ENCODE data around the gene RENBP. TPM values are rescaled to one million over a fixed set of nuclear protein-coding genes. Genes with fewer than 3 reads are reported as not detected.

RENBP gene
- polyA plus RNA-seq, 1 of the 3 experiments (the other 2 are of a cell fraction) = 0.90 TPM

DNA sequence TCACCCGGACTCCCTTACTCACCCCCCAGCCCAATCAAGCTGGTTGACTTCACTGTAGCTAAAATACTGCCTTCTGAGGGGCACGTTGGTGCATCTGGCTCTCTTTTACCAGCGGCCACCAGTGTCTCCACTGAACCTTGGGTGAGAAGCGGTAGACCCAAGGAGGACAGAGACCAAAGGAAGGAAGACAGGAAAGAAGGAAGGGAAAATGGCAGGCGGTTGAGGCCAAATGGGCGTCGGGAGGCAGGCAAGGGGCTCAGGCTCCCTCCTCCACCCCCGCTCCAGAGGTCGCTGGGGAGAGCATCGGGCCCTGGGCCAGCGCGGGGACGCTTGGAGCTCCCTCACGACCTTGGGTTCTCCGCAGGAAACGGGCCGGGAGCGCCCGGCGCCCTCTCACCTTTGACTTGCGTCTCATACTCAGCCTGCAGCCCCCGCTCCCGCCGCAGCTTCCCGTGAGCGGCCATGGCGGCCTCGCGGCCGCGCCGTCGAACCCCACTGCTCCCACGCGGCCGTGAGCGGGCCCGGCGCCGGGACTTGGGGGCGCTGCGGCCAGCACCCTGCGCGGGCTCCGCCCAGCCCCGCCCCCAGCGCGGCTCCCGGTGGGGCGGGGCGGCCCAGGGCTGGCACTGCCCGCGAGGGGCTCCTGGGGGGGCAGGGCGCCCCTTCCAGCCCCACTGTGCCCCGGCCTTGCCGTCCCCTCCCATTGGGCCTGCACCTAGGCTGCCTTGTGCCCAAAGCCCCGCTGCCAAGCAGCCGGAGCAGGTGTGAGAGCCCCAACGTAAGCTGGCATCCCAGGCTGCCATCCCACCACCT is 18.5 kb downstream of the RENBP start, which contains the start of gene ARHGAP4:
Gene ARHGAP4, minus strand, starts transcription at position 526 of the 813 bp plus-strand sequence. Its CDS starts 62 bp downstream, at position 464.
- peak within 1 kb of the TSS; percentile 71 to 94 for H3K4me3 ChIP-seq (ENCODE audit: low read depth in 2 of 2, low read length in 1 of 2)
- peaks cover 19% of the 10 kb centered on the region for H3F3A ChIP-seq (replicated peaks; ENCODE audit: insufficient read depth)
- peak within 1 kb of the TSS; percentile 97 for H3K27ac ChIP-seq (ENCODE audit: low read depth in 2 of 2, low read length in 1 of 2)
- TF ChIP-seq FOSL2 (IDR thresholded peaks at IDR 0.05; ENCODE audit: borderline replicate concordance, low read depth) = no peak
- no peak for TF ChIP-seq EZH2phosphoT487 (IDR thresholded peaks at IDR 0.05; ENCODE audit: borderline replicate concordance, low read depth)
- no peak for TF ChIP-seq USF2 (IDR thresholded peaks at IDR 0.05; ENCODE audit: borderline replicate concordance, low read depth, low read length)
- no peak for TF ChIP-seq MAX (IDR thresholded peaks at IDR 0.05; ENCODE audit: low read depth)
- ChIA-PET POLR2A (interaction anchor here (0.9 to 2.0 kb wide), 3 partner anchors 8 to 18 kb away, joined by 3 to 9 read pairs (median 6); partner anchors contain the start of genes NAA10 and RENBP), CTCF (interaction anchor here (0.5 to 16.7 kb wide), 7 partner anchors 9 to 324 kb away, joined by 3 to 271 read pairs (median 3); partner anchors contain the start of genes NAA10 and RENBP)
- peaks cover 8% of the 10 kb centered on the region; the same call in 1 of the 2 replicates for H3K27me3 ChIP-seq (ENCODE audit: insufficient read depth)
- peak within 1 kb of the TSS; percentile 99 for H3K4me2 ChIP-seq
- no peaks in the 10 kb centered on the region for H3K9me2 ChIP-seq
- no peak within 1 kb of the TSS for H2AFZ ChIP-seq (ENCODE audit: low read depth)
- peaks cover 0 to 17% of the 10 kb centered on the region in 2 experiments for H3K36me3 ChIP-seq (replicated peaks in 1 of 2; ENCODE audit: control insufficient read depth in 1 of 2, insufficient read depth in 2 of 2, low read length in 1 of 2)
- 73% methylated on average over 22 of the region's 59 CpGs for WGBS (ENCODE audit: low lambda C conversion rate)
- DNase-seq = no peak
- H3K4me1 ChIP-seq (ENCODE audit: control insufficient read depth in 1 of 2, insufficient read depth in 2 of 2, low read depth in 1 of 2, low read length in 1 of 2) = peaks cover 0 to 71% of the 10 kb centered on the region in 2 experiments; a peak in 1 of 4 replicates
- no peaks in the 10 kb centered on the region for H3K9me3 ChIP-seq
- no peaks in the 10 kb centered on the region for H3K79me2 ChIP-seq (ENCODE audit: insufficient read depth)
- H4K20me1 ChIP-seq (ENCODE audit: insufficient read depth) = peaks cover 10% of the 10 kb centered on the region
- peak within 1 kb of the TSS; percentile 99; the same call in 1 of the 2 replicates for H3K9ac ChIP-seq

DNA sequence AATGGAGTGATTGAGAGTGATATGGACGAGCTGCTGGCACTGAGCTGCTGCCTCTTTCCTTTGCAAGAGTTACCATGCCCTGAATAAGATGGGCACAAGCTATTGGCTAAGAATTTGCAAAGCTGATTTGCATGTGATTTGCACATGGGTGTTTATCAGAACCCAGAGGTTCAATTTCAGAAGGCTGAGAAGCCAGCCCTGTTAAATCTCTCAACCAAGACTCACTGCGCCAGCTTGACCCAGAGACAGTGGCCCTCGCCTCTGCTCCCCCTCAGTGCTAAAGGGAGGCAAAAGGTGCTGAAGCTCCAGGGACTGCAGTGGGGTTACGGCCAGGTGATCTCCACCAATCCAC is 19.1 kb downstream of the RENBP start:
- ChIA-PET POLR2A (interaction anchor here (0.8 to 2.0 kb wide), 2 partner anchors 9 to 47 kb away, joined by 3 to 6 read pairs; partner anchors contain the start of gene NAA10), CTCF (interaction anchor here (0.5 to 16.7 kb wide), 6 partner anchors 9 to 324 kb away, joined by 3 to 271 read pairs (median 18); partner anchors contain the start of genes NAA10 and RENBP)
- Histone ChIP-seq H3K79me2 (ENCODE audit: insufficient read depth) (no peaks in the 10 kb centered on the region), H3K9ac (no peak overlapping the region), H3K9me2 (no peaks in the 10 kb centered on the region), H3K27me3 (ENCODE audit: insufficient read depth) (peaks cover 13% of the 10 kb centered on the region; the same call in 1 of the 2 replicates), H2AFZ (ENCODE audit: low read depth) (no peak overlapping the region), H3K4me1 (ENCODE audit: control insufficient read depth in 1 of 2, insufficient read depth in 2 of 2, low read depth in 1 of 2, low read length in 1 of 2) (peaks cover 0 to 77% of the 10 kb centered on the region in 2 experiments; a peak in 1 of 4 replicates), H3K4me3 (ENCODE audit: low read depth in 2 of 2, low read length in 1 of 2) (no peak overlapping the region), H4K20me1 (ENCODE audit: insufficient read depth) (peaks cover 10% of the 10 kb centered on the region), H3K4me2 (no peak overlapping the region), H3F3A (replicated peaks; ENCODE audit: insufficient read depth) (peaks cover 19% of the 10 kb centered on the region), H3K27ac (ENCODE audit: low read depth in 2 of 2, low read length in 1 of 2) (peak overlapping the region in 1 of 2 experiments; percentile 97; a peak in 2 of 4 replicates), H3K9me3 (no peaks in the 10 kb centered on the region), H3K36me3 (replicated peaks in 1 of 2; ENCODE audit: control insufficient read depth in 1 of 2, insufficient read depth in 2 of 2, low read length in 1 of 2) (peaks cover 0 to 12% of the 10 kb centered on the region in 2 experiments)
- TF ChIP-seq REST (IDR thresholded peaks at IDR 0.05; ENCODE audit: low read depth, low read length) (no peak), CHD2 (IDR thresholded peaks at IDR 0.05; ENCODE audit: low read length, partially characterized antibody) (no peak), NFIC (IDR thresholded peaks at IDR 0.05; ENCODE audit: borderline replicate concordance) (no peak), TCF12 (IDR thresholded peaks at IDR 0.05) (no peak), TEAD4 (IDR thresholded peaks at IDR 0.05; ENCODE audit: borderline replicate concordance, insufficient read depth) (no peak), EZH2phosphoT487 (IDR thresholded peaks at IDR 0.05; ENCODE audit: borderline replicate concordance, low read depth) (no peak), POLR2AphosphoS5 (IDR thresholded peaks at IDR 0.05; ENCODE audit: low read depth, low read length) (no peak)
- TF ChIP-seq, protein P1, sequence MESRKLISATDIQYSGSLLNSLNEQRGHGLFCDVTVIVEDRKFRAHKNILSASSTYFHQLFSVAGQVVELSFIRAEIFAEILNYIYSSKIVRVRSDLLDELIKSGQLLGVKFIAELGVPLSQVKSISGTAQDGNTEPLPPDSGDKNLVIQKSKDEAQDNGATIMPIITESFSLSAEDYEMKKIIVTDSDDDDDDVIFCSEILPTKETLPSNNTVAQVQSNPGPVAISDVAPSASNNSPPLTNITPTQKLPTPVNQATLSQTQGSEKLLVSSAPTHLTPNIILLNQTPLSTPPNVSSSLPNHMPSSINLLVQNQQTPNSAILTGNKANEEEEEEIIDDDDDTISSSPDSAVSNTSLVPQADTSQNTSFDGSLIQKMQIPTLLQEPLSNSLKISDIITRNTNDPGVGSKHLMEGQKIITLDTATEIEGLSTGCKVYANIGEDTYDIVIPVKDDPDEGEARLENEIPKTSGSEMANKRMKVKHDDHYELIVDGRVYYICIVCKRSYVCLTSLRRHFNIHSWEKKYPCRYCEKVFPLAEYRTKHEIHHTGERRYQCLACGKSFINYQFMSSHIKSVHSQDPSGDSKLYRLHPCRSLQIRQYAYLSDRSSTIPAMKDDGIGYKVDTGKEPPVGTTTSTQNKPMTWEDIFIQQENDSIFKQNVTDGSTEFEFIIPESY (IDR thresholded peaks at IDR 0.05; ENCODE audit: borderline replicate concordance, low read depth) = no peak
- 89% methylated on average over 2 of the region's 4 CpGs for WGBS (ENCODE audit: low lambda C conversion rate)
- DNase-seq = no peak

All from SK-N-SH (cell line).